Breast epithelium (tissue), 3 donors: ENCODE results near the gene DIMT1.

Experiments
- POLR2A ChIP-seq: fragments of 450-650 bp; IDR thresholded peaks from one replicate; pipeline ENCODE4 v1.6.1; 2016; ENCODE audit warnings: antibody characterized with exemption, mild to moderate bottlenecking, moderate library complexity
- POLR2AphosphoS5 ChIP-seq, 3 donors: sonication (generic); formaldehyde crosslinking; IDR thresholded peaks; one replicate each; pipeline ENCODE4 v1.6.1; 2017; ENCODE audit warnings: antibody characterized with exemption in 3 of 3
- TF ChIP-seq, protein P1 (sequence below), 3 donors: fragments of 450-650 bp; IDR thresholded peaks; one replicate each; pipeline ENCODE4 v1.5.1; 2016 to 2017; ENCODE audit warnings: antibody characterized with exemption in 3 of 3, mild to moderate bottlenecking in 3 of 3, moderate library complexity in 3 of 3

DNA sequence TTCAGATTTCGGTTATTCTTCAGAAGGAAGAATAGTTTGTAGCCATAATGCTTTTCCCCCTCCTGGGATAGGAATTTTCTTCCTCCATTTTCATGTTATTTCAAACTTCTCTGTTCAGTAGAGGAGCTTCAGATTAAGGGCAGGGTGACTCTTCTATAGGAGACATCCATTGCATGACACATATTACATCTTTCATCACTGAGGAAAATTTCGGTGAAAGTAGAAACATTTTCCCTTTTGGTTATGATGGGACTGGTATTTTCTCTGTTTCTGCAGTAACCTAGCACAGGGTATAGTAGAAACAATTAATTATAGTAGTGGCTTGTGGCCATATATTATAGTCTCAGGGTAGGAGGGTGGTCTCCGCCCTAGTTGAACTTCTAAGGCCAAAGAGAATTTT is 10.0 kb upstream of the DIMT1 start:
- TF ChIP-seq, protein P1, sequence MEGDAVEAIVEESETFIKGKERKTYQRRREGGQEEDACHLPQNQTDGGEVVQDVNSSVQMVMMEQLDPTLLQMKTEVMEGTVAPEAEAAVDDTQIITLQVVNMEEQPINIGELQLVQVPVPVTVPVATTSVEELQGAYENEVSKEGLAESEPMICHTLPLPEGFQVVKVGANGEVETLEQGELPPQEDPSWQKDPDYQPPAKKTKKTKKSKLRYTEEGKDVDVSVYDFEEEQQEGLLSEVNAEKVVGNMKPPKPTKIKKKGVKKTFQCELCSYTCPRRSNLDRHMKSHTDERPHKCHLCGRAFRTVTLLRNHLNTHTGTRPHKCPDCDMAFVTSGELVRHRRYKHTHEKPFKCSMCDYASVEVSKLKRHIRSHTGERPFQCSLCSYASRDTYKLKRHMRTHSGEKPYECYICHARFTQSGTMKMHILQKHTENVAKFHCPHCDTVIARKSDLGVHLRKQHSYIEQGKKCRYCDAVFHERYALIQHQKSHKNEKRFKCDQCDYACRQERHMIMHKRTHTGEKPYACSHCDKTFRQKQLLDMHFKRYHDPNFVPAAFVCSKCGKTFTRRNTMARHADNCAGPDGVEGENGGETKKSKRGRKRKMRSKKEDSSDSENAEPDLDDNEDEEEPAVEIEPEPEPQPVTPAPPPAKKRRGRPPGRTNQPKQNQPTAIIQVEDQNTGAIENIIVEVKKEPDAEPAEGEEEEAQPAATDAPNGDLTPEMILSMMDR (IDR thresholded peaks at IDR 0.05), result no peak
- TF ChIP-seq POLR2A (no peak), POLR2AphosphoS5 (IDR thresholded peaks at IDR 0.05) (no peak)
